SU-DHL-6 (cell line): ENCODE data around the gene COL15A1.

Source experiments
- H2AFZ ChIP-seq: fragments of 200-600 bp; sonication (generic); 2 replicates; pipeline ENCODE4 v1.6.1; 2014; ENCODE audit warnings: low read depth, mild to moderate bottlenecking, moderate library complexity, mixed read lengths, antibody characterized with exemption, low read length; ENCODE audit not compliant: severe bottlenecking
- H3F3A ChIP-seq: fragments of 200-600 bp; shearing (Covaris generic); 2 replicates; pipeline ENCODE4 v1.6.0; 2016; ENCODE audit warnings: antibody characterized with exemption, mild to moderate bottlenecking; ENCODE audit not compliant: insufficient read depth
- H3K27ac ChIP-seq: fragments of 200-600 bp; sonication (generic); 2 replicates; pipeline ENCODE4 v1.5.1; 2016; ENCODE audit warnings: low read depth, mild to moderate bottlenecking, low read length, moderate library complexity, mixed read lengths
- H3K27me3 ChIP-seq: fragments of 200-600 bp; sonication (generic), shearing (Covaris generic); 2 replicates; pipeline ENCODE4 v1.6.0; 2014; ENCODE audit warnings: mild to moderate bottlenecking, low read length
- H3K36me3 ChIP-seq: fragments of 200-600 bp; sonication (generic); 2 replicates; pipeline ENCODE4 v1.6.1; 2014; ENCODE audit warnings: mild to moderate bottlenecking, low read length, mixed read lengths
- H3K4me2 ChIP-seq: fragments of 300-600, 200-600 bp; shearing (Covaris generic), sonication (generic); 2 replicates; pipeline ENCODE4 v1.6.0; 2014; ENCODE audit warnings: low read length, low read depth, mild to moderate bottlenecking; ENCODE audit not compliant: poor library complexity, severe bottlenecking
- H3K4me3 ChIP-seq: fragments of 200-600 bp; sonication (generic); 2 replicates; pipeline ENCODE4 v1.5.1; 2014; ENCODE audit warnings: antibody characterized with exemption, low read length, mild to moderate bottlenecking, mixed read lengths; ENCODE audit not compliant: insufficient read depth, poor library complexity, severe bottlenecking
- H3K79me2 ChIP-seq: fragments of 200-600 bp; sonication (generic); 2 replicates; pipeline ENCODE4 v1.6.1; 2014; ENCODE audit warnings: mild to moderate bottlenecking, low read length, moderate library complexity; ENCODE audit not compliant: insufficient read depth
- H3K9ac ChIP-seq: fragments of 200-600 bp; sonication (generic); 2 replicates; pipeline ENCODE4 v1.7.0; 2014; ENCODE audit warnings: mild to moderate bottlenecking, low read length
- H3K9me2 ChIP-seq: fragments of 200-600 bp; sonication (generic); replicated peaks from 2 replicates; pipeline ENCODE4 v1.6.1; 2014; ENCODE audit warnings: low read length; ENCODE audit not compliant: insufficient read depth
- H3K9me3 ChIP-seq: fragments of 200-600 bp; sonication (generic); 2 replicates; pipeline ENCODE4 v1.6.1; 2014; ENCODE audit warnings: low read length, mixed read lengths; ENCODE audit not compliant: insufficient read depth
- H4K20me1 ChIP-seq: fragments of 200-600 bp; sonication (generic); 2 replicates; pipeline ENCODE4 v1.6.1; 2014; ENCODE audit warnings: low read depth, mild to moderate bottlenecking, antibody characterized with exemption, low read length, moderate library complexity, mixed read lengths
- EZH2phosphoT487 ChIP-seq: fragments of 200-600 bp; sonication (generic), shearing (Covaris generic); conservative IDR thresholded peaks from 2 replicates; pipeline ENCODE4 v1.6.1; 2018; ENCODE audit warnings: mild to moderate bottlenecking, antibody characterized with exemption, low read length, moderate library complexity, mixed read lengths
- TF ChIP-seq, protein P1 (sequence below): fragments of 200-600 bp; sonication (generic); IDR thresholded peaks from one replicate; pipeline ENCODE4 v1.5.1; 2017; ENCODE audit warnings: antibody characterized with exemption, mild to moderate bottlenecking, low read length, moderate library complexity; ENCODE audit not compliant: insufficient read depth, poor library complexity, severe bottlenecking

The COL15A1 gene

DNA sequence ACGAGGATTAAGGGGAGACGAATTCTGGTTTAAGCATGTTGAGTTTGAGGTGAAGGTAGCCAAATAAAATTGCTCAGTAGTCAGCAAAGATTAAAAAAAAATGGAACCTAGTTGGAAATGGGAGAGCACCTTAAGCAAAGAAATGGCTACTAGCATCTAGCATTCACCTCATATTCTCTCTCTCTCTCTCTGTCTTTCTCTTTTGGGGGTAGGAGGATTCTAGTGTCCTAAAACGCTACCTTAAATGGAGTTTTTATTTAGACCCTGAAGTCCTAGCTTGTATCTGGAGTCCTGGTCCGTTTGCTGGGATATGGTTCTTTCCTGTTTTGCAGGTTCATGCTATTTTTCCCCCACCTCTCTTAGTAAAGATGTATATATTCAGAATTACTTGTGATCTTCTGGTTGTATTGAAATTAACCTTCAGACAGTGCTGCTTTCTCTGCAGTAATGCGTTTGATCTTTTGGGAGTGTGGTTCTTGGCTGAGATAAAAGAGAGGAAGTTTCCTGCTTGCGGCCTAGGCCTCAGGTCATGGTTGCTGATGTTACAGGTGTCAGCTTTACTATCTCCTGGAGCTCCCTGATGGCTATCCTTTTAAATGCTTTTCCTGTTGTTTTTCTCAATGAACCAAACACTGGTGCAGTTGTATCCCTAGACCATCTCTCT is 169.2 kb downstream of the COL15A1 start:
- TF ChIP-seq, protein P1, sequence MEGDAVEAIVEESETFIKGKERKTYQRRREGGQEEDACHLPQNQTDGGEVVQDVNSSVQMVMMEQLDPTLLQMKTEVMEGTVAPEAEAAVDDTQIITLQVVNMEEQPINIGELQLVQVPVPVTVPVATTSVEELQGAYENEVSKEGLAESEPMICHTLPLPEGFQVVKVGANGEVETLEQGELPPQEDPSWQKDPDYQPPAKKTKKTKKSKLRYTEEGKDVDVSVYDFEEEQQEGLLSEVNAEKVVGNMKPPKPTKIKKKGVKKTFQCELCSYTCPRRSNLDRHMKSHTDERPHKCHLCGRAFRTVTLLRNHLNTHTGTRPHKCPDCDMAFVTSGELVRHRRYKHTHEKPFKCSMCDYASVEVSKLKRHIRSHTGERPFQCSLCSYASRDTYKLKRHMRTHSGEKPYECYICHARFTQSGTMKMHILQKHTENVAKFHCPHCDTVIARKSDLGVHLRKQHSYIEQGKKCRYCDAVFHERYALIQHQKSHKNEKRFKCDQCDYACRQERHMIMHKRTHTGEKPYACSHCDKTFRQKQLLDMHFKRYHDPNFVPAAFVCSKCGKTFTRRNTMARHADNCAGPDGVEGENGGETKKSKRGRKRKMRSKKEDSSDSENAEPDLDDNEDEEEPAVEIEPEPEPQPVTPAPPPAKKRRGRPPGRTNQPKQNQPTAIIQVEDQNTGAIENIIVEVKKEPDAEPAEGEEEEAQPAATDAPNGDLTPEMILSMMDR: no peak
- TF ChIP-seq EZH2phosphoT487: no peak
- Histone ChIP-seq H3K9me3 (no peaks in the 10 kb centered on the region), H3K4me2 (no peak overlapping the region), H3K9me2 (no peaks in the 10 kb centered on the region), H3K79me2 (0 out of 2 replicates have a peak, but pooled peaks cover 1% of the 10 kb centered on the region), H2AFZ (no peak overlapping the region), H3K4me3 (no peak overlapping the region), H3F3A (no peaks in the 10 kb centered on the region), H3K27ac (no peak overlapping the region), H3K27me3 (no peaks in the 10 kb centered on the region), H3K36me3 (no peaks in the 10 kb centered on the region), H3K9ac (no peak overlapping the region), H4K20me1 (no peaks in the 10 kb centered on the region)

DNA sequence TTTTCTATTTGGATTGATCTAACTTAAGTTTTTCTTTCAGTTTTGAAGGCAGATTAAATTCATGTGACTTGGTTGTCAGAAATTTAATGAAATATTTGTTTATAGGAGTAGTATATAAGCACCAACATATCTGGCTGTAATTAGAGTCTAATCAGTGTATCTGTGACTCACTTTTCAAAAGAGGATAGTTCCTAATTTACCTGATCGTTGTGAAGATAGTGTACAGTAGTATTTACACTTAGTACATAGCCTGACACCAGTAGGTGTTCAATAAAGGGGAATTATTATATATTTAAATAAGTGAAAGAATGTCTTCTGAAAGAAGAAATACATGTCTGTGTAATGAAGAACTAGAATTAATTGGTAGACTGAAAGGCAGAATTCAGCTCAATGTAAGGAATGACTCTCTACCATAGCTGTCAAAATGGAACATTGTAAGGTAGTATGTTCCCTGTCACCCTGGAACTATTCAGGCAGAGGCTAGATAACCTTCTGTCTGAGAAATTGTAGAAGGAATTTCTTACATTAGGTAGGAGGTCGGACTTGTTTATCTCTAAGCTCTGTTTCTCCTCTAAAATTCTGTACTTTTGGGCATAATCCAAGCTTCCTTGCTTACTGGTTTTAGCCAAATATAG is 169.8 kb downstream of the COL15A1 start:
- no peak overlapping the region for H3K4me3 ChIP-seq
- no peak overlapping the region for H3K9ac ChIP-seq
- H3K27ac ChIP-seq: no peak overlapping the region
- no peaks in the 10 kb centered on the region for H4K20me1 ChIP-seq
- H2AFZ ChIP-seq: no peak overlapping the region
- H3K9me3 ChIP-seq: no peaks in the 10 kb centered on the region
- no peak for TF ChIP-seq EZH2phosphoT487
- TF ChIP-seq, protein P1: no peak
- H3K79me2 ChIP-seq: no peaks in the 10 kb centered on the region
- H3F3A ChIP-seq: no peaks in the 10 kb centered on the region; the same call in 1 of the 2 replicates
- no peak overlapping the region for H3K4me2 ChIP-seq
- no peaks in the 10 kb centered on the region for H3K9me2 ChIP-seq
- no peaks in the 10 kb centered on the region for H3K36me3 ChIP-seq
- H3K27me3 ChIP-seq: no peaks in the 10 kb centered on the region

DNA sequence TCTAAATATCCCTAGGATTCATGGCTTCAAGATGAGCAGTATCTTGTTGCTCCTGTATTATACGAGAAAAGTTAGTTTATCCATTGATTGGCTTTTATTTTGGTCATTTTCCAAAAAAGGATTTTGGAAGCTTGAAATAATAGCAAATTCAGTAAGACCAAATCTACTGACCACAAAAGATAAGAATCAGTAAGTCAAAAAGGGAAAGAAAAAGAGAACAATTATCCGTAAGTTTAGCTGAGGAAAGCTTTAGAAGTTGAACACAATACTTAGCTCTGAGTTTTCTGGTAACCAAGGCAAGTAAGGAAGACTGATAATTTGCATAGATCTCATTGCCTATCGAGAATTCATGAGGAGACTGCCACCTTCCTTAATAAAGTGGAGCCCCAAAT is 170.3 kb downstream of the COL15A1 start:
- no peak overlapping the region for H3K4me2 ChIP-seq
- H4K20me1 ChIP-seq: no peaks in the 10 kb centered on the region
- TF ChIP-seq, protein P1: no peak
- no peak for TF ChIP-seq EZH2phosphoT487
- no peaks in the 10 kb centered on the region for H3K79me2 ChIP-seq
- H3K9me3 ChIP-seq: no peaks in the 10 kb centered on the region
- H3K9me2 ChIP-seq: no peaks in the 10 kb centered on the region
- H3K9ac ChIP-seq: no peak overlapping the region
- no peaks in the 10 kb centered on the region for H3K27me3 ChIP-seq
- H2AFZ ChIP-seq: no peak overlapping the region
- H3K4me3 ChIP-seq: no peak overlapping the region
- H3K36me3 ChIP-seq: no peaks in the 10 kb centered on the region
- no peak overlapping the region for H3K27ac ChIP-seq
- no peaks in the 10 kb centered on the region; the same call in 1 of the 2 replicates for H3F3A ChIP-seq
